Endometrial microvascular endothelial cells (primary cell): ENCODE results near the gene KCNJ6. TPM values are rescaled to one million over a fixed set of nuclear protein-coding genes. Genes with fewer than 3 reads are reported as not detected.

Experiments
- in situ Hi-C: cut with HindIII; loops from 2 replicates; pipeline ENCODE4 v1.10.0; 2017; ENCODE audit warnings: low sequenced_read_pairs, low pct_unique_long_range_greater_than_20kb; ENCODE audit errors: inconsistent ontology term
- total RNA-seq: library from RNA; depleted of rRNA; stranded (reverse); fragments of >200 nt; gene quantifications from one replicate; pipeline ENCODE4 v1.2.3, GENCODE V29; 2015; ENCODE audit errors: inconsistent ontology term

KCNJ6 gene
- total RNA-seq, 1 donor from 2014 or later, result not detected

DNA sequence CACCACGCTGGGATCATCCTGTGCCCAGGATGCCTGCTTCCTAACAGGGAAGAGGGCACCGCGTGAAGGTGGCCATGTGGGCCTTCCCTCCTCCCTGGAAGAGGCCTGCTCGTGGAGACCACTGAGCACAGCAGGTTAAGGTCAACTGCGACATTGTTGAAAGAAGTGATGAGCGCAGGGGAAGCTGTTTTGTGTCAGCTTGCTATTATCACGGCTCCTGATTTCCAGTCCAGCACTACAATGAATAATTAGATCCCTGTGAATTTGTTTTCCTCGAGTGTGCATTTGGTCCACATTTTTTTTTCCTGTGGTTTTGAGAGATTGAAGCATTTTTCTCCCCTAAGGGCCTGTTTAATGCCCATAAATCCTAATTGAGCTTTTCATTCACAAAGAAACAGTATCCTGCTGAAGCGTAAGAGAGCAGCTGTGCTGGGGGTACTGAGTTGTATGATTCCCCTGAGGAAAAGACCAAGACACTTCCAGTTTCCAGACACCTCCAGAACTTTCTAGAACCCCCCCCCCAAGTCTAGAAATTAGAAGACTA, 204.9 kb downstream of the KCNJ6 start:
- in situ Hi-C loops, result no loop called here

DNA sequence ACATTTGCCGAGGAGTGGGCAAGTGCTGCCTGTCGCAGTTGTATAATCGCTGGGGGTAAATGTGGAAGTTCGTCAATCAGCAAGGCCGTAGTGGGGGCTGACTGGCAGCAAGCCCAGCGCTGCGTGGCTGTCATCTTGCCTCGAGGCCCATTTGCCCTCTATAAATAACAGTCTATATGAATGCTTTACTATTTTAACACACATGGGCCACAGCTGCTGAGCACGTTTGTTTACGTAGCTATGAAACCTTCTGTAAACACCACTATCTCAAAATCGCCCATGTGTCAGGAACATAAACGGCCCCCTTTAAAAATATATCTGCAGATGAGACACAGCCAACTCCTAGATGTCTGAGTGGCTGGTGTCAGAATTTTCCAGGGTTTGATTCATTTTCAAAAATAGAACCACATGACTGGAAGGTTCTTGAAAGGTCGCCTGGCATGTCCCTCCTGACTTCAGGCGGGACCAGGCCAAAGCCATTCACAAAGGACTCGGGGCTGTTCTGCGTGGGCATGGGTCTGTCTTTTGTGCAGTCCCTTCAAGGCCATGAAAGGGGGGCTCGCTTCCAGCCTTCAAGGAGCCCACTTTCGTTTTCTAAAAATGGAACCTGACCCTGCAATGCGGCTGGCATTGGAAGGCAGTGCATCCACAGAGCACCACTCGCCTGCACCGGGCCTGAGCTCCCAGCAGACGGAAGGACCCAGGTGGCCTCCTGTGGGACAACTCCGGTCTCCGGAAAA, 205.5 kb downstream of the KCNJ6 start:
- in situ Hi-C loops, result no loop called here

DNA sequence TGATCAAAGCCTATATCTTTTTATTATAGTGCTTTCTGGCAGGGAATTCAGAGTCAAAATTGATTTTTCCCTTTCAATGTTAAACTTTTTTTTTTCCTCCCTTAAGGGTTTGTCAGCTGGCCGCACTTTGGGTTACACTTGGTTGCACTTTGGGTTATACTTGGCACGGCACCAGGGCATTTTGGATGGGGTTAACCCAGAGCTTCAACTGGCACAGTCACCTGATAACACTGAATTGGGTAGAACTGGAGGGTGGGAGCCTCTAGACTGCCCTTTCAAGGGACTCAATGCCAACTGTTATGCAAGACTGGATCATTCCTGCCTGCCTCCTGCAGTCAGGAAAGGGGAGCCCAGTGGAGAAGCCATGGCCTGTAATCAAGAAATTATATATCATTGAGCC, 211.5 kb downstream of the KCNJ6 start:
- in situ Hi-C loops, result no loop called here

DNA sequence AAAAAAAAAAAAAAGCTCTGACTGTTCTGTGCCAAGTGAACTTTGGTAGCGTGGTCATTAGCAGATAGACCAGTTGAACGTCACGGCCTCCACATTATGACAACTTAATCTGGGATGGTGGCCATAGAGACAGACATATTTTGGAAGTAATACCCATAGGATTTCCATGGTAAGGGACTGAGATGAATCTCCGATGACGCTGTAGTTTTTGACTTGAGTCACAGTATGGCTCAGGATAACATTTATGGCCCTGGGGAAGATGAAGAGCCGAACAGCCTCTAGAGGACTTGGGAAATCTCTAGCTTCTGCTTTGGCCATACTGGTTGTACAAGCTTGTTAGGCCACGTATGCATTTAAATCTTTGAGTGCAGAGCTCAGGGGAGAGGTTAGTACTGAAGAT, 214.0 kb downstream of the KCNJ6 start:
- in situ Hi-C loops, result no loop called here

DNA sequence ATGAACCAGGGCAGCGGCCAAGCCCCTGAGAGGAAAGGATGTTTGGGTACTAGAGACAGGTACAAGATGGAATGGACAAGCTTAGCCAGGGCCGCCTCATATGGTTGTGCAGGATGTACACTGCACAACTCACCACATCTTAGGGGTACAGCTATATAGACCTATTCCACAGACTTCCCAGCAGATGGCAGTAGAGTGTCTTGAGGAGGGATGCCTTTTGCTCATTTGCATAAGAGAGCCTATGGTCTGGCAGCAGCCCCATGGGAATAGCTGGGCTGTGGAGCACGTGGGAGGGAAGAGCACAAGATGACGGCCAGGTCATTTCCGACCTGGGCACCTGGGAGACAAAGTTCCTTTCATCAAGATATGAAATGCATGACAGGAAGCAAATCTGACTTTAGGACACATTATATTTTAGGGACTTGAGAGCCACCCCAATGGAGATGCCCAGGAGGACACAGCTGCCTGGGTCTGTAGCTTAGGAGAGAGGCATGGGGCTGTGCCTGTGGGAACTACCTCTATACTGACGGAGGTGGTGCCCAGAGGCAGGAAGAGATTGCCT, 215.5 kb downstream of the KCNJ6 start:
- in situ Hi-C loops, result no loop called here

DNA sequence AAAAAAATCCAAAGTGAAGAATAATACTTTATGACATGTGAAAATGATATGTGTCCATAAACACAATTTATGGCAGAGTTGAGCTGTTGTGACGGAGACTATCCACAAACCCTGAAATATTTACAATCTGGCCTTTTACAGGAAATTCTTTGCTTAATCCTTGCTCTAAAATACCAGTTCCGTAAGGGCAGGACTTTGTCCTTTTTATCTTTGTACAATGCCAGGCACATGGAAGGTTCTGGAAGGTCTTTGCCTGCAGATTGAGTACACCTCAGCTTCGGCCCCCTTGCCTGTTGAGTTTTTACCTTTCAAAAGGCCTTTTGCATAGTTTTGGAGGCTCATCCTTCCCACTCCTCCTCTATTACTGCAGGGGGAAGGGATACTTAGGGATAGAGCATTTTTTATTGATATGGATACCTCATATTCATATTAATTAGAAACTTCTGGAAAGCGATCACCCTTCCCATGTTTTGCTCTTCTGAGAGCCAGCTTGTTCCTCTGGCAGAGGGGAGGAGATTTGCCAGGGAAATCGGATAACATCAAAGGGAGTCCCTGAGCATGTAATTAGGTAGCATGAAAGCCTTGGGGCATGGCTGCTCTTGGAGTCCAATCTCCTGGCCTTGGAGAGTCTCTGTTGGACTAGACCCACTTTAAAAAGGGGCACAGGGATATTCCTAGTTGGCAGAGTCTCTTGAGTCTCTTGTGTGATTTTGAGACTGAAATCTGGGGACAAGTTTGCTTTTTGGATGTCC, 217.1 kb downstream of the KCNJ6 start:
- in situ Hi-C loops, result no loop called here

DNA sequence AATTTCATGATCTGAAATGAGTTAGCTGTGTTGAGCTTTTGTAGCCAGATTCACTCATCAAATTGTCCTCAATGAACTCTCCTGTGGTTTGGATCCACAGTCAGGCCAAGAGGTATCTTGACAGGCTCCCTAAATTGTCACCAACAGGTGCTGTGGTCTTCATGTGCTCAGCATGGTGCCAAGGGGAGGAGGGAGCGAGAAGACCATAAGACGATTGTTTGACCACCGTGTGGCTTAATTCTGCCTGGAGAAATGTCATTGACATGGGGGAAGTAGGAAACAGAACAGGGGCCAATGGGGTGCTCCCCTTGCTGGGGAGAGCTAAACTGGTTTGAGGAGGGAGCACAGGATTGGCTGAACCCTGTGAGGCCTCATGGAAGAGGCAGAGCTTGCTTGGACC, 219.3 kb downstream of the KCNJ6 start:
- in situ Hi-C loops, result no loop called here

DNA sequence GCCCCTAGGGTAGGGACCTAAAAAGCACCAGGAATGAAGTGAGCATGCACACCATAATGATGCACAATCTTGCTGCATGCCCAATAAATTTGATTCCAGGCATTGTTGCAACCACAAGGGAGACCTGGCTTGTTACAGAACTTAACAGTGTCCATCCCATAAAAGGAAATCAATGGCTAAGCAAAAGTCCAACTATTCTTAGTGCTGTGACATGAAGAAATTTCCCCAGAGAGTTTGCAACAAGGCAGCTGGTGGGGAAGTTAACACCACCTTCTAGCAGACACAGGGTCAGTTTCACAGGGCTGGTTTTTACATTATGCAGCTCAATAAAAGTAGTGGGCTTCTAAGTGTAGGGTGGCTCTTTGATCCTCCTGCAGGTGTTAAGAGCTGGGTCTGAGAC, 221.1 kb downstream of the KCNJ6 start:
- in situ Hi-C loops, result no loop called here

DNA sequence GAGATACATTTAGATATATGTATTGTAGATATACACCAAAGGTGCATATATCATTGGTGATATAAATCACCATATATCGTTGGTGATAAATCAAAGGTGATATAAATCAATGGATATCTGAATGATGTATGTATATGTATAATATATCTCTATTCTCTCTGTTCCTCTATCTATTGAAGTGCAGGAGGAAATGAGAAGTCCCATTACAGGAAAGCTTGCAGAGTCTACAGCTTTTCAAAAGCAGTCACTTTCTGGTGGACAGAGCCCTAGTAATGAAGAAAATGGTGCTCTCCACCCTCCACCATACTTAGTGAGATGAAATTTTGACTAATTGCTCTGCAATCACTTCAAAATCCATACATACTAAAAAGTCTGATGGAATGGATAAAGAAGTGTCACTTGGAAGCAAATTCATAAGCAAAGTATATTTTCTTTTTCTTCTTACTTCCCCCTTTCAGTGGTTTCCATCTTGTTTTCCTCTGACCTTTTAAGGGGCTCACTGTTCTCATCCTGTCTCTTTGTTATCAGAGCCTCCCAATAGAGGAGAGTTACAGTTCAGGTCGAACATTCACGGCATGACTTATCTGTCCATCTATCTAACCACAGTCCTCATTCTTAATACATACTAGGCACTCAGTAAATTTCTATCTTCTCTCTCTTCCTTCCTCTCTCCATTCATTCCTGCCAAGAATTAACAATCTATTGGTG, 227.2 kb downstream of the KCNJ6 start:
- in situ Hi-C loops, result no loop called here

DNA sequence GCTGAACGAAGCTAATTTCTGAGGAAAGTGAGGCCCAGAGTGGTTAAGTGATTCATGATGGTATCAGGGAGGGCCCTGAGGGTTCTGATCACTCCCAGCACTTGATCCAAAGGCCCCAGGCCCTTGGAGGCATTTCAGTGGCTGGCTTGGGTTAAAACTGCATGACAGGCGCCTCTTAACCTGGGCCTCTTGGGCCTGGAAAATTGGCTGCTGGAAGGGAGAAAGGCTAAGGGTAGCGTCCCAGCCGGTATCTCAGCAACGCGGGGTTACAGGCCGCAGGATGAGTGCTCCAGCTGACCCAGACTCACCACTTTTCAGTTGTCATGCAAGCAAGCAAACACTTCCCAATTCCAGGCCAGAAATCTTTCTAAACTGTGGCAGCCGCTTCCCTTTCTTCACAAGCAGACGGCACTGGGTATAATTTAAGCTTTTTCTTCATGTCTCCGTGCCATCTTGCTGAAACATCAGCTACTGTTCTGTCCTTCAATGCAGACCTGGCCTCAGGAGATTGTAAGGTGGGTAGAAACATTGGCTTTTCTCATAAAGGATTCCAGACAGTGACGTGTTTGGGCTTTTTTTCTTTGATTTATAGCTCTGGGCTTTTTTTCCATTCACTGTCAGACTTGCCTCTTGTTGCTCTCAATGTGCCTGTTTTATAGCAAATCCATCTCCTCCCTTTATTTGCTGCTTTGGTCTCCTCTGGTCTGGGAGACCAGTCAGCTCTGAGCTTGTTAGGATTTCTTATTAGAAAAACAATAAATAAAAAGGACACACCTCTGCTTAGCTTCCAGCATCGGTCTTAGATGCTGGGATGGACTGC, 229.1 kb downstream of the KCNJ6 start:
- in situ Hi-C loops, result no loop called here

DNA sequence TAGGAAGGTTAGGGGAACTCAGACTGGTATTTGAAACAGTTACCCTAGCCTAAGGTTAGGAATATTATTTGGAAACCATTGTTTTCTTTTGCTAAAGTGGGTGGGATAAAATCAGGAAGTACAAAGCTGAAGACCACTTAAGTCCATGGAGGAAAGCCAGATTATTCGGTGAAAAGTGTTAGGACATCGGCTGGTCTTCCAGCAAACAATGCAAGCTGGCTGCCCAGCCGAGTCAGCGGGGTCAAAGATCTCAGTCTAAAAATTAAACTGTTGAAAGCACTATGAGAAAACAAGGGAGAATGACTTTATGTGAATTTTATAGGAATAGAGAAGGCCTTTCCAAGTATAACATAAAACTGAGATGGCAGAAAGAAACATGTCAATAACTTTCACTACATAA, 231.7 kb downstream of the KCNJ6 start:
- in situ Hi-C loops, result no loop called here

DNA sequence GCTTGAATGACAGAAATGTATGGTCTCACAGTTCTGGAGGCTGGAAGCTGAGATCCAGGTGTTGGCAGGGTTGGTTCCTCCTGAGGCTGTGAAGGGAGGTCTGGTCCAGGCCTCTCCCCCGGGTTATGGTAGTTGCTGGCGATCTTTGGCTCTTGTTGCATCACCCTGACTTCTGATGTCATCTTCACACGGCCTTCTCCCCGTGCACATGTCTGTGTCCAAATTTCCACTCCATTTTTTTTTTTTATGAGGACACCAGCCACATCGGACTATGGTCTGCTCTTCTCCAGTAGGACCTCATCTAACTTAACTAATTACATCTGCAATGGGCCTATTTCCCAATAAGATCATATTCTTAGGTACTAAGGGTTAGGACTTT, 232.2 kb downstream of the KCNJ6 start:
- in situ Hi-C loops, result no loop called here

DNA sequence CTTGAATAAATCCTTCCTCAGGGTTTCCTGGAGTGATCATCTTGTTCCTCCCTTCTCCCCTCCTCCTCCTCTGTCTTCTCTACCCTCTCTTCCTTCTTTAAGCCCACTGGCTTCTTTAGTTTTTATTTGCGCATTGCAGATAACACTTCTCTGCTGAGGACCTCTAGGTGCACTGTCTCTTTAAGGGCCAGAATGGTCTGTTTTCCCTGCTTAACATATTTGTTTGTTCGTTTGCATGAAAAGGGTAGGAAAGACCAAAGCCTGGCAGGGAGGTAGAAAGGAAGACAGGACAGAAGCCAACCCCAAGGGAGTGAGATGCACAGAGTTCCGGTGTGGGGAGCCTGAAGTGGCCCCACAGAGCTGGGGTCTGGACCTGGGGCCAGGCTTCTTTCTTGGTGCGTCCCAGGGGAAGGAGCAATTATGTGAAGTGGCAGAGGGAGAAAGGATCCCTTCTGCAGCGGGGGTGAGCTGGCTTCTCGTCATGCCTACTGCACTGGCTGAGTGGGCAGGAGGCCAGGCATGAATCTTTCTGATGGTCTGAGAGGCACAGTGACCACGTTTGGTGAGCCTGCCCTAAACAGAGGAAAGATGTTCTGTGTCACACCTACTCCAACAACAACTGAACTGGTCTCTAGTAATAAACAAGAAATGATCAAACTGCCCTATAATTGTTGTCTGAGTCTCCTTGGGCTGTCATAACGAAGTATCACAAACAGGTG, 232.7 kb downstream of the KCNJ6 start:
- in situ Hi-C loops, result no loop called here

DNA sequence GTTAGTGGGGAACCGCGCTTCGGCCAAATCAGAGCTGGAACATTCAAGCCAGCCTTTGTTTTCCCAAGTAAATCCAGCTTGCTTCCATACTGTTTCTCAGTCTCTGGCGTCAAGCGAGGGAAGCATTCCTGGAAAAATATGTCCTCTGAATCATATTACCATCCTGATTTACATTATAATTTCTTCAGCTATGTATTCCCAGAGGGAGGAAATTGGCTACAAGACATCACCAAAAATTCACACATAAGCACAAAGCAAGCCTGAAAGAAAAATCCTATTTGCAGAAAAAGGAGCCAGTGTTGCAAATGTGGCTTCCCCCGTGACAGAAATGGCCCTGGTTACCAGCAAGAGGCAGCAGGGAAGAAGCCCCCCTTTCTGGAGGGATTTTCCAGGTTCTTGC, 233.3 kb downstream of the KCNJ6 start:
- in situ Hi-C loops, result no loop called here

DNA sequence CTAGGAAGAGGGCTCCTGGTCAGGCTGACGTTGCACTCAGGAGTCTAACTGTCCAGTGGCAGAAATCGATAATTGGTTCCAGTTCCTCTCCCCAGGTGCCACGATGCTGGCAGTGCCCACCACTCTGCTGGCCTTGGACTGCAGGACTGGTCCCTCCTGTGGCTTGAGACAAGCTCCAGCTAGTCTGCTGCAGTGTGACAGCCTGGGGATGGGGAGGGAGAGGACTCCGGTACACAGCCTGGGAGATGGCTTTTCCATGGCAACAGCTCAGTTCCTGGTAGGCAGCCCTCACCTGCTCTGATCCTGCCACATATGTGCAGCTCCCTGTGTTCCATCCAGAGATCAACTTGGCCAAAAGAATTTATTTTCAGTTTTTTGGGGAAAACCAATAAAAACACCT, 239.3 kb downstream of the KCNJ6 start:
- in situ Hi-C loops, result no loop called here

DNA sequence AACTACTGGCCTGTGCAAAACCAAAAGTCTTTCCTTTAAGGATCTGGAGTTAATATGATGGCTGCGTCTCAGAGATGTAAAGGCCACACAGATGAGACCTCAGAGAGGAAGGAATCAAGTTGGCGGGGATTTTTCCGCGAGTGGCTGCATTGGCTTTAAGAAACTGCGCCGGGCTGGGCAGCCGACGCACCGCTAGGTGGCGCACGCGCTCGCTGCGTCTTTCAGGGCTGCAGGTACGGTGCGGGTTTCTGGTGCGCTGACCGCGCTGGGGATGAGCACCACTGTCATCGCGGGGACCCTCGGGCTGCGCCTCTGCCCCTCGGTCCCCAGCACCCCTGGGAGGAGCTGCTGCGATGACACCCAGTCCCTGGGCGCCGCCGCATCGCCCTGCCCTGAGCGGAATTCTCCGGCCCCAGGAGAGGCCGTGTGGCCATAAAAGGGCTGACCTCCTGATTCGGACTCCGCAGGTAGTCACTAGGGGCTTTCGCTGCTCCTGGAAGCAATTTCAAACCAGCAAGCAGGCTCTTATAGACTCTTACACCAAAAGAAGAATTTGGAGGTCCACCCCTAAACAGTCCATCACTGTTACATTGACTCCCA, 241.0 kb downstream of the KCNJ6 start:
- in situ Hi-C loops, result no loop called here

DNA sequence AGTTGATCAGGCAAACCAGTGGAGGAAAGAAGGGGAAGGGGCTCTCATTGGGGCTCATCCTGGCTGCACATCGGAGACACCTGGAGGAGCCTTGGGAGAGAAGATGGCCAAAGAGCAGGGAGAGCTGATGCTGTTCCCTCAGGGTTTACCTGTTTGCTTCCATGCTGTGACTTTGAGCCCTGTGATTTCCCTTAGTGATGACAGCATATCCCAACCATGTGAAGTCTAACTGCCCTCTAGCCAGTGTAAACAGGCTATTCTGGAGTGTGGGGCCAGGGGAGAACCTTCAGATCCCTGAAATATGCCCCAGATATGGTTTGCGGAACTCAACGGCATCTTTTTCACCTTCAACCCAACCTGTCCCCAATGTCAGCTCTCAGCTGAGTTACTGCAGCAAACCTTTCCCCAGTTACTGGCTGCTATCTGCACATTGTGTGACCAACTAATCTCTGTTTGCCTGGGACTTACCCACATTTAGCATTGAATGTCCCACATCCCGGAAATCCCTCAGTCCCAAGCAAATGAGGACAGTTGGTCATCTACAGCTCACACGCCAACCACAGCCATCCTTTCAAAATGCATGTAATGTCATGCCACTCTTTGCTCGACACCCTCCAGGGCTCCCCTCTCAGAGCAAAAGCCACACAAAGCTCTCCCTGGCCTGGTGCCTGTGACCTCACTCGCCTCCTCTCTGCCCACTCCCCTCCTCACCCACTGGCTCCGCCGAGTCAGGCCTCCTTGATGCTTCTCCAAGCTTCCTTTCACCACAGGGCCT, 242.3 kb downstream of the KCNJ6 start:
- in situ Hi-C loops, result no loop called here
